Measurements from ENCODE around the gene NFKBIE. TPM values are rescaled to one million over a fixed set of nuclear protein-coding genes. Genes with fewer than 3 reads are reported as not detected.

The NFKBIE gene
- total and polyA plus RNA-seq, 2 of the 13 experiments (the other 11 are each of a cell fraction or from before 2014, with no cell fraction given), result 6.7 to 14.5 TPM

DNA sequence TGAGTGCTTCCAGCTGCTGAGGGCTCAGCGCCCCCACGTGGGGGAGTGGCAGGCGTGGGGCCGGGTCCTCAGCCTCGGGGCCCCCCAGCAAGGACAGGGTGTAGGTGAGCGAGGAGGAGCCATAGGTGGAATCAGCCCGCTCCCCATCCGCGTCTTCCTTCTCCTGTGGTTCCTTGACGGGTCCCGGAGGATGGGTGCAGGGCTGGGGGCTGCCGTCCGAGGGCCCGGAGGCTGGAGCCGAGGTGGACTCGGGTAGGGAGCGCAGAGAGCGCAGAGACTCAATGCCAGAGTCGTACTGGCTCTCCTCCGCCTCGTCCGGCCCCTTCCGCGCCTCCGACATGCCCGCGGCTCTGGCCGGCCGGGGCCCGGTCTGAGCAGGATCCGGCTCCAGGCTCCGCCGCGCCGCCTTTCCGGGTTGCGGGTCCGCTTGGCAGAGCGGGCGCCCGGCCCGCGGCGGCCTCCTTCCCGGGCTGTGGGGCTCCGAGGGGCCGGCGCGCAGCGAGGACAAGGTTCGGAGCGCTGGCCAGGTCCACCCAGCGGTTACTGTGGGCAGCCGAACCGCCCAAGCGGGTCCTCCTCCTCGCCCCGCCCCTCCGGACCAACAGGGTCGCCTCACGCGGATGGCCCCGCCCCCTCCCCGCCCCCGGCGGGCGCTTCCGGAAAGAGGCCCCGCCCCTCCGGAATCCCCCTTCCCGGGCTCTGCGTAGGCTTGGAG lies at the start of gene NFKBIE (continued):
- TF ChIP-seq, protein P1, sequence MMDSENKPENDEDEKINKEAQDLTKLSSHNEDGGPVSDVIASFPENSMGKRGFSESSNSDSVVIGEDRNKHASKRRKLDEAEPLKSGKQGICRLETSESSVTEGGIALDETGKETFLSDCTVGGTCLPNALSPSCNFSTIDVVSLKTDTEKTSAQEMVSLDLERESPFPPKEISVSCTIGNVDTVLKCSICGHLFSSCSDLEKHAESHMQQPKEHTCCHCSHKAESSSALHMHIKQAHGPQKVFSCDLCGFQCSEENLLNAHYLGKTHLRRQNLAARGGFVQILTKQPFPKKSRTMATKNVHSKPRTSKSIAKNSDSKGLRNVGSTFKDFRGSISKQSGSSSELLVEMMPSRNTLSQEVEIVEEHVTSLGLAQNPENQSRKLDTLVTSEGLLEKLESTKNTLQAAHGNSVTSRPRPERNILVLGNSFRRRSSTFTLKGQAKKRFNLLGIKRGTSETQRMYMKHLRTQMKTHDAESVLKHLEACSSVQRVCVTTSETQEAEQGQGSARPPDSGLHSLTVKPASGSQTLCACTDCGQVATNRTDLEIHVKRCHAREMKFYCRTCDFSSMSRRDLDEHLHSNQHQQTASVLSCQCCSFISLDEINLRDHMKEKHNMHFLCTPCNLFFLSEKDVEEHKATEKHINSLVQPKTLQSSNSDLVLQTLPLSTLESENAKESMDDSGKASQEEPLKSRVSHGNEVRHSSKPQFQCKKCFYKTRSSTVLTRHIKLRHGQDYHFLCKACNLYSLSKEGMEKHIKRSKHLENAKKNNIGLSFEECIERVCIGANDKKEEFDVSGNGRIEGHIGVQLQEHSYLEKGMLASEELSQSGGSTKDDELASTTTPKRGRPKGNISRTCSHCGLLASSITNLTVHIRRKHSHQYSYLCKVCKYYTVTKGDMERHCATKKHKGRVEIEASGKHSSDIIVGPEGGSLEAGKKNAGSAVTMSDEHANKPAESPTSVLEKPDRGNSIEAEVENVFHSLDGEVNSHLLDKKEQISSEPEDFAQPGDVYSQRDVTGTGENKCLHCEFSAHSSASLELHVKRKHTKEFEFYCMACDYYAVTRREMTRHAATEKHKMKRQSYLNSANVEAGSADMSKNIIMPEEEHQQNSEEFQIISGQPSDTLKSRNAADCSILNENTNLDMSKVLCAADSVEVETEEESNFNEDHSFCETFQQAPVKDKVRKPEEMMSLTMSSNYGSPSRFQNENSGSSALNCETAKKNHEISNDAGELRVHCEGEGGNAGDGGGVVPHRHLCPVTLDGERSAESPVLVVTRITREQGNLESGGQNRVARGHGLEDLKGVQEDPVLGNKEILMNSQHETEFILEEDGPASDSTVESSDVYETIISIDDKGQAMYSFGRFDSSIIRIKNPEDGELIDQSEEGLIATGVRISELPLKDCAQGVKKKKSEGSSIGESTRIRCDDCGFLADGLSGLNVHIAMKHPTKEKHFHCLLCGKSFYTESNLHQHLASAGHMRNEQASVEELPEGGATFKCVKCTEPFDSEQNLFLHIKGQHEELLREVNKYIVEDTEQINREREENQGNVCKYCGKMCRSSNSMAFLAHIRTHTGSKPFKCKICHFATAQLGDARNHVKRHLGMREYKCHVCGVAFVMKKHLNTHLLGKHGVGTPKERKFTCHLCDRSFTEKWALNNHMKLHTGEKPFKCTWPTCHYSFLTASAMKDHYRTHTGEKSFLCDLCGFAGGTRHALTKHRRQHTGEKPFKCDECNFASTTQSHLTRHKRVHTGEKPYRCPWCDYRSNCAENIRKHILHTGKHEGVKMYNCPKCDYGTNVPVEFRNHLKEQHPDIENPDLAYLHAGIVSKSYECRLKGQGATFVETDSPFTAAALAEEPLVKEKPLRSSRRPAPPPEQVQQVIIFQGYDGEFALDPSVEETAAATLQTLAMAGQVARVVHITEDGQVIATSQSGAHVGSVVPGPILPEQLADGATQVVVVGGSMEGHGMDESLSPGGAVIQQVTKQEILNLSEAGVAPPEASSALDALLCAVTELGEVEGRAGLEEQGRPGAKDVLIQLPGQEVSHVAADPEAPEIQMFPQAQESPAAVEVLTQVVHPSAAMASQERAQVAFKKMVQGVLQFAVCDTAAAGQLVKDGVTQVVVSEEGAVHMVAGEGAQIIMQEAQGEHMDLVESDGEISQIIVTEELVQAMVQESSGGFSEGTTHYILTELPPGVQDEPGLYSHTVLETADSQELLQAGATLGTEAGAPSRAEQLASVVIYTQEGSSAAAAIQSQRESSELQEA (CRISPR knock-in tag; IDR thresholded peaks at IDR 0.05; ENCODE audit: not compliant biosample characterization), result no peak
- peak; percentile 62 for TF ChIP-seq ZNF274 (CRISPR knock-in tag; IDR thresholded peaks at IDR 0.05)
- TF ChIP-seq ZFP62 (CRISPR knock-in tag; IDR thresholded peaks at IDR 0.05), result no peak
- TF ChIP-seq ZNF563 (CRISPR knock-in tag; IDR thresholded peaks at IDR 0.05), result peak; percentile 88
- peak; percentile 60; the same call in 1 of the 2 replicates for TF ChIP-seq ZMAT3 (CRISPR knock-in tag; conservative IDR thresholded peaks at IDR 0.05)
- peak; percentile 93; the same call in 1 of the 2 replicates for TF ChIP-seq ZFP41 (CRISPR knock-in tag; IDR thresholded peaks at IDR 0.05; ENCODE audit: borderline replicate concordance)
- TF ChIP-seq, protein P2, sequence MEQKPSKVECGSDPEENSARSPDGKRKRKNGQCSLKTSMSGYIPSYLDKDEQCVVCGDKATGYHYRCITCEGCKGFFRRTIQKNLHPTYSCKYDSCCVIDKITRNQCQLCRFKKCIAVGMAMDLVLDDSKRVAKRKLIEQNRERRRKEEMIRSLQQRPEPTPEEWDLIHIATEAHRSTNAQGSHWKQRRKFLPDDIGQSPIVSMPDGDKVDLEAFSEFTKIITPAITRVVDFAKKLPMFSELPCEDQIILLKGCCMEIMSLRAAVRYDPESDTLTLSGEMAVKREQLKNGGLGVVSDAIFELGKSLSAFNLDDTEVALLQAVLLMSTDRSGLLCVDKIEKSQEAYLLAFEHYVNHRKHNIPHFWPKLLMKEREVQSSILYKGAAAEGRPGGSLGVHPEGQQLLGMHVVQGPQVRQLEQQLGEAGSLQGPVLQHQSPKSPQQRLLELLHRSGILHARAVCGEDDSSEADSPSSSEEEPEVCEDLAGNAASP (CRISPR knock-in tag; IDR thresholded peaks at IDR 0.05; ENCODE audit: borderline replicate concordance), result no peak
- no peak for TF ChIP-seq PCBP2 (optimal IDR thresholded peaks at IDR 0.05; ENCODE audit: low read depth, low read length, poor library complexity, severe bottlenecking)
- TF ChIP-seq ZNF558 (CRISPR knock-in tag; IDR thresholded peaks at IDR 0.05; ENCODE audit: borderline replicate concordance), result no peak; the same call in 1 of the 2 replicates
- peak; percentile 66; the same call in 1 of the 2 replicates for TF ChIP-seq ZNF546 (CRISPR knock-in tag; conservative IDR thresholded peaks at IDR 0.05)
- TF ChIP-seq FOXA3 (CRISPR knock-in tag; IDR thresholded peaks at IDR 0.05), result peak; percentile 15; the same call in 1 of the 2 replicates
- TF ChIP-seq TAF1 (CRISPR knock-in tag; IDR thresholded peaks at IDR 0.05), result peak; percentile 82
- TF ChIP-seq SRF (IDR thresholded peaks at IDR 0.05; ENCODE audit: low read depth, low read length), result no peak
- 0 out of 2 replicates have a peak, but pooled peaks have one; percentile 40 for TF ChIP-seq MIER2 (CRISPR knock-in tag; IDR thresholded peaks at IDR 0.05)
- peak; percentile 51 for TF ChIP-seq RXRA (CRISPR knock-in tag; IDR thresholded peaks at IDR 0.05)
- TF ChIP-seq ZBTB21 (CRISPR knock-in tag; IDR thresholded peaks at IDR 0.05), result no peak
- TF ChIP-seq HNRNPH1 (optimal IDR thresholded peaks at IDR 0.05; ENCODE audit: low read depth, low read length), result no peak
- TF ChIP-seq, protein P3, sequence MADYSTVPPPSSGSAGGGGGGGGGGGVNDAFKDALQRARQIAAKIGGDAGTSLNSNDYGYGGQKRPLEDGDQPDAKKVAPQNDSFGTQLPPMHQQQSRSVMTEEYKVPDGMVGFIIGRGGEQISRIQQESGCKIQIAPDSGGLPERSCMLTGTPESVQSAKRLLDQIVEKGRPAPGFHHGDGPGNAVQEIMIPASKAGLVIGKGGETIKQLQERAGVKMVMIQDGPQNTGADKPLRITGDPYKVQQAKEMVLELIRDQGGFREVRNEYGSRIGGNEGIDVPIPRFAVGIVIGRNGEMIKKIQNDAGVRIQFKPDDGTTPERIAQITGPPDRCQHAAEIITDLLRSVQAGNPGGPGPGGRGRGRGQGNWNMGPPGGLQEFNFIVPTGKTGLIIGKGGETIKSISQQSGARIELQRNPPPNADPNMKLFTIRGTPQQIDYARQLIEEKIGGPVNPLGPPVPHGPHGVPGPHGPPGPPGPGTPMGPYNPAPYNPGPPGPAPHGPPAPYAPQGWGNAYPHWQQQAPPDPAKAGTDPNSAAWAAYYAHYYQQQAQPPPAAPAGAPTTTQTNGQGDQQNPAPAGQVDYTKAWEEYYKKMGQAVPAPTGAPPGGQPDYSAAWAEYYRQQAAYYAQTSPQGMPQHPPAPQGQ (CRISPR knock-in tag; IDR thresholded peaks at IDR 0.05; ENCODE audit: borderline replicate concordance), result peak; percentile 28; the same call in 1 of the 2 replicates
- TF ChIP-seq SOX5 (CRISPR knock-in tag; IDR thresholded peaks at IDR 0.05; ENCODE audit: borderline replicate concordance), result no peak; the same call in 1 of the 2 replicates

Data from HepG2 (cell line).